ENCODE results near the gene GDE1. TPM values are rescaled to one million over a fixed set of nuclear protein-coding genes. Genes with fewer than 3 reads are reported as not detected.

The GDE1 gene
- total and polyA plus RNA-seq, 8 donors = 27.8 to 80.0 (median 39.8) TPM

DNA sequence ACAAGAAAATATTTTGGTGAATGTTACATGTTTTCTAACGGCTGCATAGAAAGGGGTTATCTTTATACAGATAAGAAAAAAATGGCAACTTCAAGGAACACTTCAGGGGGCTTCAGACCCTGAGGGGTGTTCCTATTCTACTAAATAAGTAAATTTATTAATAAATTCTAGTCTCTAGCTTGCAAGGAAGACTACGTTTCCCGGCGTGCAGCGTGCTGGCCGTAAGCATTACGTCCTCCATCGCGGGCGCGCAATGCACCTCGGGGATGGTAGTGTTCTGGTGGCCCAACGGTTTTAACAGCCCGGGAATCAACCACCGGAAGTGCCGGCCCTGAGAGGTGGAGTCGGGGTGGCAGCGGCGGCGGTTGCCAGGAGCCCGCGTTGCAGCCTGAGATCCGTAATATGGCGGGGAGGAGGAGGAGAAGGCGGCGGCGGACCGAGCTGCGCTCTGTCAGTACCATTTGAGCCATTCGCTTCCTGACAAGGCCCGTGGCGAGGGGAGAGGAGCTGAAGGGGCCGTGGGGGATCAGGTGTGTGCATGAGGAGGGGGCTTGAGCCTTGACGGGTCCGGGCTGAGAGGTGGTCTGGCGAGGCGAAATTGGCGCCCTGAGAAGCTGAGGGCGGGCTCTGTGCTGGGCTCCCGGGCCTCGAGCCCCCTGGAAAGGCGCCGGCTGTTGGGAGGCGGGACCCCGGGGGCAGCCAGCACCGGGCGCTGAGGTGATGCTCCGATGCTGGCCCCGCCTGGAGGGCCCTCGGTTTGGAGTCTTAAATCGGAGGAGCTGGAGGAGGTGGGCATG is 1.9 kb upstream of the GDE1 start, which contains the start of gene CCP110:
TSS of gene CCP110 (plus strand) at position 384 of the 797 bp plus-strand sequence. CDS start 3,940 bp downstream, outside the sequence.
- H3K27ac ChIP-seq = peak within 1 kb of the TSS; percentile 74 to 94 (median 79)
- 0 to 1% (median 1%) methylated on average over 38 to 51 of the region's 51 CpGs for WGBS, 5 donors

DNA sequence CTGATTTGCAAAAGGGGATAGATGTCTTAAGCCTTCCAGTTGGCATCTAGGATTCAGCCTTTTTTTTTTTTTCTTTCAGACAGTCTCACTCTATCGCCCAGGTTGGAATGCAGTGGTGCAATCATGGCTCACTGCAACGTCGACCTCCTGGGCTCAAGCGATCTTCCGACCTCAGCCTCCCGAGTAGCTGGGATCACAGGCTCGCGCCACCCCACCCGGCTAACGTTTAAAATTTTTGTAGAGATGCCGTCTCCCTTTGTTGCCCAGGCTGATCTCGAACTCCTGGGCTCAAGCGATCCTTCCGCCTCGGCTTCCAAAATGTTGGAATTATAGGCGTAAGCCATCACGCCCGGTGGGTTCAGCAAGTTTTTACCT is 1.3 kb upstream of the GDE1 start:
- H3K27ac ChIP-seq = peak overlapping the region in 2 of 5 donors; percentile 79 to 84
- TF ChIP-seq, protein P1, sequence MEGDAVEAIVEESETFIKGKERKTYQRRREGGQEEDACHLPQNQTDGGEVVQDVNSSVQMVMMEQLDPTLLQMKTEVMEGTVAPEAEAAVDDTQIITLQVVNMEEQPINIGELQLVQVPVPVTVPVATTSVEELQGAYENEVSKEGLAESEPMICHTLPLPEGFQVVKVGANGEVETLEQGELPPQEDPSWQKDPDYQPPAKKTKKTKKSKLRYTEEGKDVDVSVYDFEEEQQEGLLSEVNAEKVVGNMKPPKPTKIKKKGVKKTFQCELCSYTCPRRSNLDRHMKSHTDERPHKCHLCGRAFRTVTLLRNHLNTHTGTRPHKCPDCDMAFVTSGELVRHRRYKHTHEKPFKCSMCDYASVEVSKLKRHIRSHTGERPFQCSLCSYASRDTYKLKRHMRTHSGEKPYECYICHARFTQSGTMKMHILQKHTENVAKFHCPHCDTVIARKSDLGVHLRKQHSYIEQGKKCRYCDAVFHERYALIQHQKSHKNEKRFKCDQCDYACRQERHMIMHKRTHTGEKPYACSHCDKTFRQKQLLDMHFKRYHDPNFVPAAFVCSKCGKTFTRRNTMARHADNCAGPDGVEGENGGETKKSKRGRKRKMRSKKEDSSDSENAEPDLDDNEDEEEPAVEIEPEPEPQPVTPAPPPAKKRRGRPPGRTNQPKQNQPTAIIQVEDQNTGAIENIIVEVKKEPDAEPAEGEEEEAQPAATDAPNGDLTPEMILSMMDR (IDR thresholded peaks at IDR 0.05) = no peak
- TF ChIP-seq EP300 (IDR thresholded peaks at IDR 0.05) = no peak
- no peak for TF ChIP-seq POLR2A (IDR thresholded peaks at IDR 0.05)
- no peak for TF ChIP-seq POLR2AphosphoS5 (IDR thresholded peaks at IDR 0.05)
- peaks cover 0 to 5% (median 5%) of the 10 kb centered on the region in 4 donors for H3K36me3 ChIP-seq
- DNase-seq = no peak
- intact Hi-C loops (cut with DNase I; ENCODE audit: low total_unique reads) = no loop called here
- peak overlapping the region; percentile 82 to 99 (median 90) for H3K4me3 ChIP-seq
- H3K4me1 ChIP-seq = peaks cover 28 to 70% (median 63%) of the 10 kb centered on the region in 4 donors
- no peaks in the 10 kb centered on the region for H3K9me3 ChIP-seq
- 68 to 75% (median 72%) methylated on average over 18 of the region's 18 CpGs for WGBS, 5 donors
- no peaks in the 10 kb centered on the region for H3K27me3 ChIP-seq

More for the DNA sequence above, 1.9 kb upstream of the GDE1 start, which contains the start of gene CCP110:
- intact Hi-C loops (cut with DNase I; ENCODE audit: low total_unique reads) = no loop called here
- Histone ChIP-seq H3K4me1 (peaks cover 28 to 64% (median 58%) of the 10 kb centered on the region in 4 donors), H3K9me3 (no peaks in the 10 kb centered on the region), H3K27me3 (no peaks in the 10 kb centered on the region), H3K36me3 (peaks cover 0 to 11% (median 10%) of the 10 kb centered on the region in 4 donors), H3K4me3 (peak within 1 kb of the TSS; percentile 82 to 99 (median 90))
- TF ChIP-seq POLR2A (IDR thresholded peaks at IDR 0.05) (peak in 1 of 4 donors; percentile 29), POLR2AphosphoS5 (IDR thresholded peaks at IDR 0.05) (peak; percentile 52 to 90 (median 81))
- TF ChIP-seq, protein P1 (IDR thresholded peaks at IDR 0.05) = no peak
- peak; percentile 98 to 99 for DNase-seq

DNA sequence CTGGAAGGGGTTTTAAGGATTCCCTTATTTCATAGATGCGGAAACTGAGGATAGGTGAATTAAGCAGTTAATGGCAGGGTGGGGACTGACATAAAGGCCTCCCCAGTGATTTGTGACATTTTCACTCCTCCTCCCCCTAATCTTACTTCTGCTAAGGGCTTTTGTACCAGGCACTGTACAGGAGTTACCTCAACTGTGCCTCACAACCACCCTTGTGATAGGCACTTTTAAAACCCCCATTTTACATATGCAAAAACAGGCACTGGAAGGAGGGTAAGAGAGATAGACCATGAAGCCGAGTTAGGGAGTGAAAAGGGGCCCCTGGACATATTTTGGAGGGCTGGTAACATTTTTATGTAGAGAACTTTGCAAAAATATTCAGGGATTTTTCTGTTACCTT is 862 bp upstream of the GDE1 start:
- TF ChIP-seq POLR2A (IDR thresholded peaks at IDR 0.05) (no peak), EP300 (IDR thresholded peaks at IDR 0.05) (no peak), POLR2AphosphoS5 (IDR thresholded peaks at IDR 0.05) (no peak)
- TF ChIP-seq, protein P1 (IDR thresholded peaks at IDR 0.05) = no peak
- no peak for DNase-seq
- peaks cover 28 to 74% (median 67%) of the 10 kb centered on the region in 4 donors for H3K4me1 ChIP-seq
- intact Hi-C loops (cut with DNase I; ENCODE audit: low total_unique reads) = no loop called here
- H3K36me3 ChIP-seq = peaks cover 0 to 1% (median under 1%) of the 10 kb centered on the region in 4 donors
- no peaks in the 10 kb centered on the region for H3K9me3 ChIP-seq
- no peaks in the 10 kb centered on the region for H3K27me3 ChIP-seq
- 83 to 96% (median 89%) methylated on average over 2 of the region's 2 CpGs for WGBS, 5 donors
- no peak overlapping the region for H3K4me3 ChIP-seq
- peak overlapping the region in 3 of 5 donors; percentile 91 to 94 (median 93) for H3K27ac ChIP-seq

DNA sequence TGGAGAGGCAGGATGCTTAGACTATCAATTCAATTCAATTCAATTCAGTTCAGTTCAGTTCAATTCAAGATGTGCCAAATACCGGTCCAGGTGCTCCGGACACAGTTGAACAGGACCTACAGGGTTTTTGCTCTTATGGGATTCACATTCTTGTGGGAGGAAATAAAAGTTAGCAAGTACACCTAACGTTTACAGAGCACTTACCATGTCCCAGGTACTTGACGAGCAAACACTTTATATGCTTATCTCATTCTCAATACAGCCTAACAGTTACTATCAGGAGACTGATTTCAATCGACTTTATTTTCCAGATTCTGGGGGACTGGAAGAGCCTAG is 467 bp upstream of the GDE1 start:
- TF ChIP-seq POLR2AphosphoS5 (IDR thresholded peaks at IDR 0.05) = no peak
- no peak for TF ChIP-seq EP300 (IDR thresholded peaks at IDR 0.05)
- no peak for TF ChIP-seq POLR2A (IDR thresholded peaks at IDR 0.05)
- TF ChIP-seq, protein P1 (IDR thresholded peaks at IDR 0.05) = no peak
- Histone ChIP-seq H3K4me3 (peak overlapping the region in 3 of 4 donors; percentile 76 to 94 (median 85)), H3K9me3 (no peaks in the 10 kb centered on the region), H3K36me3 (peaks cover 0 to under 1% (median 0%) of the 10 kb centered on the region in 4 donors), H3K27me3 (no peaks in the 10 kb centered on the region), H3K4me1 (peaks cover 28 to 78% (median 70%) of the 10 kb centered on the region in 4 donors), H3K27ac (peak overlapping the region; percentile 90 to 99 (median 93))
- WGBS, 5 donors = 10 to 31% (median 20%) methylated on average over 5 of the region's 5 CpGs
- intact Hi-C loops (cut with DNase I; ENCODE audit: low total_unique reads) = no loop called here
- DNase-seq = no peak
